A673 (cell line): ENCODE measurements around the gene CGN.

ENCODE experiments used
- EZH2 ChIP-seq: fragments of 200-600 bp; sonication (generic); IDR thresholded peaks from 2 replicates; pipeline ENCODE4 v1.6.1; 2017; ENCODE audit warnings: borderline replicate concordance, low read depth, mild to moderate bottlenecking, mixed read lengths, antibody characterized with exemption, low read length; ENCODE audit not compliant: poor library complexity, severe bottlenecking
- TF ChIP-seq, protein P1 (sequence below): fragments of 300-800, 200-600 bp; sonication (generic); conservative IDR thresholded peaks from 2 replicates; pipeline ENCODE4 v1.5.1; 2017; ENCODE audit warnings: low read depth, mild to moderate bottlenecking, antibody characterized with exemption, low read length, moderate library complexity, mixed read lengths

DNA sequence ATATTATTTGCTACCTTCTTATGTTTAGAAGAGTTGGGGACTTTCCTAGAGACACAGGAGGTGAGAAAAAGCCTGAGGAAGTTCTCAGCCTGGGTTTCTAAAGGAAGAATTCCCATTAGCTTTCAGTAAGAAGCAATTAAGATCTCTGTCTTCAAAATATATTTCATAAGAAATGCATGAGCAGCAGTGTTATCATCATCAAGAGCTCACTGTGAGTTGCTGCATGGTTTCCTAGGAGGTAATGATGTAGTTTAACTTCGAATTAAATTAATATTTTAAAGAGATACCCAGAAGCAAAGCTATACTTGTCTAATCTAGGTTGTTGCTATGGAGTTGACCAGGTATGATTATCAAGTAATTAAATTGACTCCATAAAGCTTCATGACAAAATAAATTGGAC is 46.2 kb upstream of the CGN start:
- TF ChIP-seq, protein P1, sequence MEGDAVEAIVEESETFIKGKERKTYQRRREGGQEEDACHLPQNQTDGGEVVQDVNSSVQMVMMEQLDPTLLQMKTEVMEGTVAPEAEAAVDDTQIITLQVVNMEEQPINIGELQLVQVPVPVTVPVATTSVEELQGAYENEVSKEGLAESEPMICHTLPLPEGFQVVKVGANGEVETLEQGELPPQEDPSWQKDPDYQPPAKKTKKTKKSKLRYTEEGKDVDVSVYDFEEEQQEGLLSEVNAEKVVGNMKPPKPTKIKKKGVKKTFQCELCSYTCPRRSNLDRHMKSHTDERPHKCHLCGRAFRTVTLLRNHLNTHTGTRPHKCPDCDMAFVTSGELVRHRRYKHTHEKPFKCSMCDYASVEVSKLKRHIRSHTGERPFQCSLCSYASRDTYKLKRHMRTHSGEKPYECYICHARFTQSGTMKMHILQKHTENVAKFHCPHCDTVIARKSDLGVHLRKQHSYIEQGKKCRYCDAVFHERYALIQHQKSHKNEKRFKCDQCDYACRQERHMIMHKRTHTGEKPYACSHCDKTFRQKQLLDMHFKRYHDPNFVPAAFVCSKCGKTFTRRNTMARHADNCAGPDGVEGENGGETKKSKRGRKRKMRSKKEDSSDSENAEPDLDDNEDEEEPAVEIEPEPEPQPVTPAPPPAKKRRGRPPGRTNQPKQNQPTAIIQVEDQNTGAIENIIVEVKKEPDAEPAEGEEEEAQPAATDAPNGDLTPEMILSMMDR, result no peak
- TF ChIP-seq EZH2, result no peak
